ENCODE data around the gene IFNL3. TPM values are rescaled to one million over a fixed set of nuclear protein-coding genes. Genes with fewer than 3 reads are reported as not detected.
"Not testable (repeated sequence)": the region's sequence is repeated elsewhere in the genome, so short reads cannot be mapped to it uniquely, and the experiment has no call there.

IFNL3 gene
- total and polyA plus RNA-seq, 10 donors, result not detected

DNA sequence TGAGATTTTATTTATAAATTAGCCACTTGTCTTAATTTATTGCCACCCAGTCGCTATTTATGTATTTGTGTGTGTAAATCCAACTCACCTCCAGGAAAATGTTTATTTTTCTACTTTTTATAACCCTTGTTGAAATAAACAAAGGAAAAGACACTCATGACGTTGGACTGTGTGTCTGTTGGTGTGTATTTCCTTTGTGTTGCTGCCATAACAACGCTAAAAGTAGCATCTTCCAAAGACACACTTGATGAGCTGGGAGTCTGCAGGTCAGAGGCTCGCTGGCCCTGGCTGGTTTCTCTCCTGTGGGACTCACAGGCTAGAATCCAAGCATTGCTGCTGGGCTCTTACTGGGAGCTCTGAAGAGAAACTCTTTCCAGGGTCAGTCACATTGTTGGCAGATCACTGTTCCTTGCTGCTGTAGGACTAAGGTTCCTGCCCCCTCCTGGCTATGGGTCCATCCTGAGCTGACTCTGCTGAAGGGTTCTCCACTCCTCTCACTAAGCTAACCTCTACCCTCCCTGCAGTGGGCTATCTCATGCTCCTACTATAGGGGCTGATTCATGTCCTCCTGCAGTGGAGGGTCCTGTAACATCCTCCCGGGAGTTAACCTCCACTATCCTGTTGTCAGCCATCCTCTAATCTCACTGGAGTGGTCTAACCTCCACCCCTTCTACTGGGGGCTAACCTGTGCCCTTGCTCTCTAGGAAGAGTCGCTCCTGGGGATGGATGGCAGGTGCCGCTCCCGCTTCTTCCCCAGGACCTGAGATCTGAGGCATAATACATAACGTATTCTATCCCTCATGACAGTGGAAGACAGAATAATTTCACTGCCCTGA lies 25.4 kb upstream of the IFNL3 start:
- TF ChIP-seq POLR2A (IDR thresholded peaks at IDR 0.05) (no peak), POLR2AphosphoS5 (IDR thresholded peaks at IDR 0.05) (no peak)
- TF ChIP-seq, protein P1, sequence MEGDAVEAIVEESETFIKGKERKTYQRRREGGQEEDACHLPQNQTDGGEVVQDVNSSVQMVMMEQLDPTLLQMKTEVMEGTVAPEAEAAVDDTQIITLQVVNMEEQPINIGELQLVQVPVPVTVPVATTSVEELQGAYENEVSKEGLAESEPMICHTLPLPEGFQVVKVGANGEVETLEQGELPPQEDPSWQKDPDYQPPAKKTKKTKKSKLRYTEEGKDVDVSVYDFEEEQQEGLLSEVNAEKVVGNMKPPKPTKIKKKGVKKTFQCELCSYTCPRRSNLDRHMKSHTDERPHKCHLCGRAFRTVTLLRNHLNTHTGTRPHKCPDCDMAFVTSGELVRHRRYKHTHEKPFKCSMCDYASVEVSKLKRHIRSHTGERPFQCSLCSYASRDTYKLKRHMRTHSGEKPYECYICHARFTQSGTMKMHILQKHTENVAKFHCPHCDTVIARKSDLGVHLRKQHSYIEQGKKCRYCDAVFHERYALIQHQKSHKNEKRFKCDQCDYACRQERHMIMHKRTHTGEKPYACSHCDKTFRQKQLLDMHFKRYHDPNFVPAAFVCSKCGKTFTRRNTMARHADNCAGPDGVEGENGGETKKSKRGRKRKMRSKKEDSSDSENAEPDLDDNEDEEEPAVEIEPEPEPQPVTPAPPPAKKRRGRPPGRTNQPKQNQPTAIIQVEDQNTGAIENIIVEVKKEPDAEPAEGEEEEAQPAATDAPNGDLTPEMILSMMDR (IDR thresholded peaks at IDR 0.05 in 8 of 11, conservative IDR thresholded peaks at IDR 0.05 in 3 of 11), result no peak
- H3K27ac ChIP-seq, result no peak overlapping the region
- 68 to 79% (median 75%) methylated on average over 9 of the region's 9 CpGs for WGBS, 5 donors
- peaks cover 0 to 40% (median 5%) of the 10 kb centered on the region in 7 donors for H3K27me3 ChIP-seq (replicated peaks in 1 of 7)
- intact Hi-C loops (cut with DNase I; ENCODE audit: low total_unique reads), result no loop called here
- H3K4me1 ChIP-seq, result peaks cover 0 to 4% (median 2%) of the 10 kb centered on the region in 6 donors
- no peaks in the 10 kb centered on the region for H3K9me3 ChIP-seq
- H3K36me3 ChIP-seq, result no peaks in the 10 kb centered on the region
- no peak for DNase-seq
- H3K4me3 ChIP-seq, result no peak overlapping the region

DNA sequence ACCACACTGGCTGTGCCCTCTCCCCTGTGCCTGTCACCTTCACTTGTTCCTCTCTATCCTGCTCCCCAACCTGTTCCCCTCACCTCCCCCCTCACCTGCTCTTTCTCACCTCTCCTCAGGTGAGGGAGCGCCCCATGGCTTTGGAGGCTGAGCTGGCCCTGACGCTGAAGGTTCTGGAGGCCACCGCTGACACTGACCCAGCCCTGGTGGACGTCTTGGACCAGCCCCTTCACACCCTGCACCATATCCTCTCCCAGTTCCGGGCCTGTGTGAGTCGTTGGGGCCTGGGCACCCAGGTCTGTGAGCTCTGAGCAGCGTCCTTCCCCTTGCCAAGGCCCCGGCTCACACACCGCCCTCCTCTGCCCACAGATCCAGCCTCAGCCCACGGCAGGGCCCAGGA lies 24.6 kb upstream of the IFNL3 start:
- Histone ChIP-seq H3K27me3 (replicated peaks in 1 of 7) (peaks cover 4 to 48% (median 14%) of the 10 kb centered on the region in 7 donors), H3K4me1 (peaks cover 0 to 13% (median 9%) of the 10 kb centered on the region in 6 donors)
- DNase-seq; H3K9me3 ChIP-seq; H3K36me3 ChIP-seq; H3K4me3 ChIP-seq; H3K27ac ChIP-seq; intact Hi-C loops (cut with DNase I; ENCODE audit: low total_unique reads): not testable (repeated sequence)
- 63 to 80% (median 75%) methylated on average over 8 to 10 of the region's 10 CpGs for WGBS, 5 donors

DNA sequence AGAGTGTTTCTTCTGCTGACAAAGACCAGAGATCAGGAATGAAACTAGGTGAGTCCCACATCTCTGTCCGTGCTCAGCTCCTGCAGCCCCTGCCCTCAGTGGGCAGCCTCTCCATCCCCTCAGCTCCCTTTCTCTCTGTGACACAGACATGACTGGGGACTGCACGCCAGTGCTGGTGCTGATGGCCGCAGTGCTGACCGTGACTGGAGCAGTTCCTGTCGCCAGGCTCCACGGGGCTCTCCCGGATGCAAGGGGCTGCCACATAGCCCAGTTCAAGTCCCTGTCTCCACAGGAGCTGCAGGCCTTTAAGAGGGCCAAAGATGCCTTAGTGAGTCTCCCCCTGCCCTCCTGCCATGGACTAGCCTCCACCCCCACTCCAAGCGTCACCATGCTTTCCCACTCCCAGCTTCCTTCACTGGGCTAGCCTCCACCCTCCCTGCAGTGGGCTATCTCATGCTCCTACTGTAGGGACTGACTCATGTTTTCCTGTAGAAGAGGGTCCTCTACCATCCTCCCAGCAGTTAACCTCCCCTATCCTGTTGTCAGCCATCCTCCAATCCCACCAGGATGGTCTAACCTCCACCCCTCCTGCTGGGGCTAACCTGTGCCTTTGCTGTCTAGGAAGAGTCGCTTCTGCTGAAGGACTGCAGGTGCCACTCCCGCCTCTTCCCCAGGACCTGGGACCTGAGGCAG lies 23.9 kb upstream of the IFNL3 start:
- H3K9me3 ChIP-seq; H3K36me3 ChIP-seq; intact Hi-C loops (cut with DNase I; ENCODE audit: low total_unique reads); H3K27ac ChIP-seq; H3K4me3 ChIP-seq; DNase-seq: not testable (repeated sequence)
- Histone ChIP-seq H3K4me1 (peaks cover 0 to 20% (median 15%) of the 10 kb centered on the region in 6 donors), H3K27me3 (replicated peaks in 1 of 7) (peaks cover 4 to 55% (median 21%) of the 10 kb centered on the region in 7 donors)
- WGBS, 5 donors, result 70 to 85% (median 77%) methylated on average over 3 to 10 of the region's 10 CpGs

DNA sequence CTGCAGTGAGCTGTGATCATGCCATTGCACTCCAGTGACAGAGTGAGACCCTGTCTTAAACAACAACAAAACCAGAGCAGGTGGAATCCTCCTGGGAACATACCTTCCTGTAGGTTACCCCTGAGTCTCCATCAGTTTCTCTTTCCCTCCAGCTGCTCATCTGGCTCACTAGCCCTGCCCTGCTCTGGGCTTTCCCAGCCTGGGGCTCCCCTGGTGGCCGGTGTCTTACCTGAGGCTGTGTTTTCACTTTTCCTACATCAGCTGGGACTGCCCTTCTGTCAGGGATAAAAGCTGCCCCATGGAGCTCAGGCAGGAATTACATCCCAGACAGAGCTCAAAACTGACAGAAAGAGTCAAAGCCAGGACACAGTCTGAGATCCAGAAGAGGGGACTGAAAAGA lies 23.3 kb upstream of the IFNL3 start, which contains the start of gene IFNL2:
Gene IFNL2 (plus strand): TSS at position 312 of the 400 bp plus-strand sequence. CDS start 173 bp downstream, outside the sequence.
- H3K9me3 ChIP-seq; H3K4me3 ChIP-seq; intact Hi-C loops (cut with DNase I; ENCODE audit: low total_unique reads); H3K36me3 ChIP-seq; DNase-seq; H3K27ac ChIP-seq: not testable (repeated sequence)
- H3K4me1 ChIP-seq, result peaks cover 0 to 21% (median 15%) of the 10 kb centered on the region in 6 donors
- WGBS, 5 donors, result no CpG with 5 or more reads among the region's 1 CpG
- H3K27me3 ChIP-seq (replicated peaks in 1 of 7), result peaks cover 4 to 61% (median 26%) of the 10 kb centered on the region in 7 donors

DNA sequence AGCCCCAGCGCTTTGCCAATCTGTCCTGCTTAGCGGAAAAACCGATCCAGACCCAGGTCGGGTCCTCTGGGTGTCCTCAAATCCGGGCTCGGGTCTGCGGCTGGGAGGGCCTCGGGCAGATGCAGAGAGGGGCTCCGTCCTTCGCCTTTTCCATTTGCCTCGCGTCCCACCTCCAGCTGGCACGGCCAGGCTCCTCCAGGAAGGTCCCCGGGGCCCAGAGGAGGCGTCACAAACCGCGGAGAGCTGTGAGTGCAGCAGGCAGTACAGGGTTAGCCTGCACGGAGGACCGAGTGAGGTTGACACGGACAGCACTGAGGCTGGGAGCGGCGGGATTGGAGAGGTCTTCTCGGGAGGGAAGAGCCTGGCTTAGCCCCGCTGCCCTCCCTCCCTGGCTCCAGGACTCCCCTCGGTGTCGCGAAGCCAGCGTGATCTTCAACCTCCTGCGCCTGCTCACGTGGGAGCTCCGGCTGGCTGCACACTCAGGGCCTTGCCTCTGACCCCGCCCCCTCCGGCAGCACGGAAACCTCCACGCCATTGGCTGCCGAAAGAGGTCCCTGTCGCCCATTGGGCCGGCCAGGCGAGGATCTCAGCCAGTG lies 20.6 kb upstream of the IFNL3 start:
- no peak for DNase-seq

More for the DNA sequence above, 20.6 kb upstream of the IFNL3 start:
- Histone ChIP-seq H3K27ac (no peak overlapping the region), H3K27me3 (replicated peaks in 1 of 7) (peaks cover 4 to 80% (median 40%) of the 10 kb centered on the region in 7 donors), H3K4me1 (peaks cover 0 to 21% (median 15%) of the 10 kb centered on the region in 6 donors), H3K36me3 (no peaks in the 10 kb centered on the region), H3K4me3 (no peak overlapping the region), H3K9me3 (no peaks in the 10 kb centered on the region)
- intact Hi-C loops (cut with DNase I; ENCODE audit: low total_unique reads), result no loop called here
- TF ChIP-seq, protein P1 (IDR thresholded peaks at IDR 0.05 in 8 of 11, conservative IDR thresholded peaks at IDR 0.05 in 3 of 11), result no peak
- TF ChIP-seq POLR2AphosphoS5 (IDR thresholded peaks at IDR 0.05), result no peak
- no peak for TF ChIP-seq POLR2A (IDR thresholded peaks at IDR 0.05)
- WGBS, 5 donors, result 37 to 53% (median 41%) methylated on average over 12 to 39 of the region's 39 CpGs
